Progenitor cell of endocrine pancreas (in vitro differentiated cells): ENCODE data around the gene ADK. TPM values are rescaled to one million over a fixed set of nuclear protein-coding genes. Genes with fewer than 3 reads are reported as not detected.

ENCODE experiments used
- DNase-seq: peaks from one replicate; pipeline ENCODE4 v3.0.0; 2021; ENCODE audit warnings: low spot score; ENCODE audit not compliant: unreplicated experiment
- H3K27ac Mint-ChIP-seq: 2 replicates; pipeline ENCODE4 v1.8.0; 2021; ENCODE audit warnings: mild to moderate bottlenecking, moderate library complexity, mixed read lengths
- H3K27me3 Mint-ChIP-seq: 2 replicates; pipeline ENCODE4 v1.8.0; 2021; ENCODE audit warnings: mixed read lengths
- H3K36me3 Mint-ChIP-seq: 2 replicates; pipeline ENCODE4 v1.8.0; 2022; ENCODE audit warnings: mixed read lengths; ENCODE audit not compliant: insufficient read depth
- H3K4me1 Mint-ChIP-seq: 2 replicates; pipeline ENCODE4 v1.8.0; 2021; ENCODE audit warnings: low read depth, mixed read lengths
- H3K4me3 Mint-ChIP-seq: 2 replicates; pipeline ENCODE4 v1.8.0; 2021; ENCODE audit warnings: low read depth, mild to moderate bottlenecking, moderate library complexity, mixed read lengths
- H3K9me3 Mint-ChIP-seq: 2 replicates; pipeline ENCODE4 v1.8.0; 2021; ENCODE audit warnings: low read depth, mixed read lengths
- CTCF ChIP-seq: fragments of 200-600 bp; sonication (generic); IDR thresholded peaks from one replicate; pipeline ENCODE4 v1.5.0; 2021; ENCODE audit warnings: antibody characterized with exemption, mild to moderate bottlenecking; ENCODE audit not compliant: unreplicated experiment
- total RNA-seq: library from RNA; stranded (reverse); gene quantifications from 2 replicates; pipeline ENCODE4 v1.2.1, GENCODE V29; 2021

Gene ADK
- total RNA-seq, 1 donor from 2014 or later, result 20.7 TPM

GRCh38 chr10:74628136-74628535, 477.1 kb downstream of the ADK start:
- no peak overlapping the region for H3K27ac Mint-ChIP-seq
- no peaks in the 10 kb centered on the region for H3K9me3 Mint-ChIP-seq
- H3K27me3 Mint-ChIP-seq, result no peaks in the 10 kb centered on the region
- no peak overlapping the region for H3K4me3 Mint-ChIP-seq
- H3K4me1 Mint-ChIP-seq, result no peaks in the 10 kb centered on the region
- DNase-seq, result no peak
- peaks cover 1% of the 10 kb centered on the region for H3K36me3 Mint-ChIP-seq
- TF ChIP-seq CTCF, result no peak

- H3K36me3 Mint-ChIP-seq, result peaks cover 12% of the 10 kb centered on the region
- no peak overlapping the region for H3K27ac Mint-ChIP-seq
- H3K4me1 Mint-ChIP-seq, result no peaks in the 10 kb centered on the region
- no peak for DNase-seq
- TF ChIP-seq CTCF, result no peak
- H3K9me3 Mint-ChIP-seq, result peaks cover 11% of the 10 kb centered on the region
- no peak overlapping the region for H3K4me3 Mint-ChIP-seq
- H3K27me3 Mint-ChIP-seq, result no peaks in the 10 kb centered on the region
Measured at GRCh38 chr10:74634995-74635536, 484.0 kb downstream of the ADK start.

GRCh38 chr10:74635655-74636054, 484.6 kb downstream of the ADK start:
- H3K36me3 Mint-ChIP-seq, result peaks cover 12% of the 10 kb centered on the region
- TF ChIP-seq CTCF, result no peak
- no peaks in the 10 kb centered on the region for H3K4me1 Mint-ChIP-seq
- no peak overlapping the region for H3K4me3 Mint-ChIP-seq
- no peaks in the 10 kb centered on the region for H3K27me3 Mint-ChIP-seq
- DNase-seq, result no peak
- no peak overlapping the region for H3K27ac Mint-ChIP-seq
- peaks cover 11% of the 10 kb centered on the region for H3K9me3 Mint-ChIP-seq

- Mint-ChIP-seq H3K4me1 (no peaks in the 10 kb centered on the region), H3K36me3 (peaks cover 11% of the 10 kb centered on the region), H3K27me3 (no peaks in the 10 kb centered on the region), H3K9me3 (peaks cover 11% of the 10 kb centered on the region), H3K27ac (no peak overlapping the region), H3K4me3 (no peak overlapping the region)
- no peak for DNase-seq
- no peak for TF ChIP-seq CTCF
Measured at GRCh38 chr10:74637685-74638084, 486.7 kb downstream of the ADK start.

- Mint-ChIP-seq H3K4me1 (no peaks in the 10 kb centered on the region), H3K9me3 (peaks cover 7% of the 10 kb centered on the region), H3K27ac (peak overlapping the region; percentile 45), H3K4me3 (no peak overlapping the region), H3K36me3 (peaks cover 7% of the 10 kb centered on the region), H3K27me3 (no peaks in the 10 kb centered on the region)
- TF ChIP-seq CTCF, result no peak
- DNase-seq, result no peak
Measured at GRCh38 chr10:74640134-74640921, 489.3 kb downstream of the ADK start.
